ENCODE data around the gene RGL1.

DNA sequence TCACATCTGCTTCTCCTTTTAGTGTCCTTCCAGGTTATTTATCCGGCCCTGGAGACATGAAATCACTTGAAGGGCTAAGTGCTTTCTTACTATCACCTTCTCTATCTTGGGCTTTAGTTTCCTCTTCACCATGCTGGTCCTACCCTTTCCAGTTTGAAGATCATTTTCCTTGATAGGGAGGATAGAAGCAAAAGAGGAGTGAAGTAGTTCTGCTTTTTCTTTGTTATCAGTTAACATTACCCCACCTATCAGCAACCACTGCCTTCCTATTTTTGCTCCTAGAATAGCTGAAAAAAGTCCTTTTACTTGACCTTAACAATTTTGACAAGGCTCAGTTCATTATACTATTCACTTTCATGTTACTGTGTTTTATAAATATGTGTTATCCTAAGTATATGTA lies 19.4 kb downstream of the RGL1 start:
- TF ChIP-seq MAX (IDR thresholded peaks at IDR 0.05): no peak
- TF ChIP-seq, protein P1, sequence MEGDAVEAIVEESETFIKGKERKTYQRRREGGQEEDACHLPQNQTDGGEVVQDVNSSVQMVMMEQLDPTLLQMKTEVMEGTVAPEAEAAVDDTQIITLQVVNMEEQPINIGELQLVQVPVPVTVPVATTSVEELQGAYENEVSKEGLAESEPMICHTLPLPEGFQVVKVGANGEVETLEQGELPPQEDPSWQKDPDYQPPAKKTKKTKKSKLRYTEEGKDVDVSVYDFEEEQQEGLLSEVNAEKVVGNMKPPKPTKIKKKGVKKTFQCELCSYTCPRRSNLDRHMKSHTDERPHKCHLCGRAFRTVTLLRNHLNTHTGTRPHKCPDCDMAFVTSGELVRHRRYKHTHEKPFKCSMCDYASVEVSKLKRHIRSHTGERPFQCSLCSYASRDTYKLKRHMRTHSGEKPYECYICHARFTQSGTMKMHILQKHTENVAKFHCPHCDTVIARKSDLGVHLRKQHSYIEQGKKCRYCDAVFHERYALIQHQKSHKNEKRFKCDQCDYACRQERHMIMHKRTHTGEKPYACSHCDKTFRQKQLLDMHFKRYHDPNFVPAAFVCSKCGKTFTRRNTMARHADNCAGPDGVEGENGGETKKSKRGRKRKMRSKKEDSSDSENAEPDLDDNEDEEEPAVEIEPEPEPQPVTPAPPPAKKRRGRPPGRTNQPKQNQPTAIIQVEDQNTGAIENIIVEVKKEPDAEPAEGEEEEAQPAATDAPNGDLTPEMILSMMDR (IDR thresholded peaks at IDR 0.05 in 2 of 3, conservative IDR thresholded peaks at IDR 0.05 in 1 of 3; ENCODE audit: borderline replicate concordance in 1 of 3, insufficient read depth in 1 of 3, low read depth in 2 of 3, low read length in 2 of 3): no peak
